Upper lobe of right lung (tissue), 1 donor: ENCODE data around the gene VAV1. TPM values are rescaled to one million over a fixed set of nuclear protein-coding genes. Genes with fewer than 3 reads are reported as not detected.
"Not testable (repeated sequence)": the region's sequence is repeated elsewhere in the genome, so short reads cannot be mapped to it uniquely, and the experiment has no call there.

Experiments
- ATAC-seq: fragments of 200-7000 bp; cut with Tn5 transposase; one replicate; pipeline ENCODE4 v1.9.1; 2020; ENCODE audit warnings: mild to moderate bottlenecking, moderate library complexity
- DNase-seq: peaks from one replicate; pipeline ENCODE4 v3.0.0-alpha.2; 2020
- H3K27ac ChIP-seq: fragments of 200-600 bp; one replicate; pipeline ENCODE4 v1.8.0; 2022
- H3K27me3 ChIP-seq: fragments of 200-600 bp; one replicate; pipeline ENCODE4 v1.8.0; 2022; ENCODE audit warnings: mild to moderate bottlenecking
- H3K36me3 ChIP-seq: fragments of 200-600 bp; one replicate; pipeline ENCODE4 v1.8.0; 2022
- H3K4me1 ChIP-seq: fragments of 200-600 bp; one replicate; pipeline ENCODE4 v1.8.0; 2022
- H3K4me3 ChIP-seq: fragments of 200-600 bp; one replicate; pipeline ENCODE4 v1.8.0; 2022; ENCODE audit warnings: mild to moderate bottlenecking
- H3K9me3 ChIP-seq: fragments of 200-600 bp; one replicate; pipeline ENCODE4 v1.8.0; 2022
- intact Hi-C: fragments of 100-400 bp; cut with DNase I; formaldehyde crosslinking; loops from one replicate; pipeline ENCODE4 v1.11.0; 2022
- total RNA-seq: library from RNA; stranded (reverse); fragmentation: NEBNext Ultra II Directional; extraction: Animal tissue kit (Norgen Biotek cat#: 25700); gene quantifications from one replicate; pipeline ENCODE4 v1.2.1, GENCODE V29; 2021
- TF ChIP-seq, protein P1 (sequence below): fragments of 200-600 bp; IDR thresholded peaks from one replicate; pipeline ENCODE4 v1.8.0; 2022; ENCODE audit warnings: antibody characterized with exemption
- donor health status: DM: no; HTN: yes; CAD: no; lungs with severe emphysema.

VAV1 gene
- total RNA-seq, 1 donor from 2014 or later = 31.6 TPM

DNA sequence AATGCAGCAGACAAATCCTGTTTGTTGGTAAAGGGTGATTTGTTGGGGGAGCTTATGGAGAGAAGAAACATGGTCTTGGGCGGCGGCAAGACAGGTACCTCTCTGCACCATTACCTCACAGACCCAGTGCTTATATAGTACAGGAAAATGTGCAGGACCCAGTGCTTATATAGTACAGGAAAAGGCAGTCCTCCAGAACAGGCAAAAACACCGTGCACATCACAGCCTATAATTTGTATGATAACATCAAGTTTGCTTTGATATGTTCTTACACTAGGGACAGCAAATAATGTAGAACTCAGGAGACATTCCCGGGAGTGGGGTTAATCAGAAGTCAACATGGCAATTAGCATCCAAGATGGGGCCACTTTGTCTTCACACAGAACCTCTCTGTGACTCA is 20.9 kb downstream of the VAV1 start:
- no peaks in the 10 kb centered on the region for H3K36me3 ChIP-seq
- intact Hi-C loops = no loop called here
- H3K4me1 ChIP-seq = no peaks in the 10 kb centered on the region
- TF ChIP-seq, protein P1, sequence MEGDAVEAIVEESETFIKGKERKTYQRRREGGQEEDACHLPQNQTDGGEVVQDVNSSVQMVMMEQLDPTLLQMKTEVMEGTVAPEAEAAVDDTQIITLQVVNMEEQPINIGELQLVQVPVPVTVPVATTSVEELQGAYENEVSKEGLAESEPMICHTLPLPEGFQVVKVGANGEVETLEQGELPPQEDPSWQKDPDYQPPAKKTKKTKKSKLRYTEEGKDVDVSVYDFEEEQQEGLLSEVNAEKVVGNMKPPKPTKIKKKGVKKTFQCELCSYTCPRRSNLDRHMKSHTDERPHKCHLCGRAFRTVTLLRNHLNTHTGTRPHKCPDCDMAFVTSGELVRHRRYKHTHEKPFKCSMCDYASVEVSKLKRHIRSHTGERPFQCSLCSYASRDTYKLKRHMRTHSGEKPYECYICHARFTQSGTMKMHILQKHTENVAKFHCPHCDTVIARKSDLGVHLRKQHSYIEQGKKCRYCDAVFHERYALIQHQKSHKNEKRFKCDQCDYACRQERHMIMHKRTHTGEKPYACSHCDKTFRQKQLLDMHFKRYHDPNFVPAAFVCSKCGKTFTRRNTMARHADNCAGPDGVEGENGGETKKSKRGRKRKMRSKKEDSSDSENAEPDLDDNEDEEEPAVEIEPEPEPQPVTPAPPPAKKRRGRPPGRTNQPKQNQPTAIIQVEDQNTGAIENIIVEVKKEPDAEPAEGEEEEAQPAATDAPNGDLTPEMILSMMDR = no peak
- ATAC-seq (no peak), DNase-seq (no peak)
- no peaks in the 10 kb centered on the region for H3K9me3 ChIP-seq
- H3K27ac ChIP-seq = no peak overlapping the region
- no peak overlapping the region for H3K4me3 ChIP-seq
- no peaks in the 10 kb centered on the region for H3K27me3 ChIP-seq

DNA sequence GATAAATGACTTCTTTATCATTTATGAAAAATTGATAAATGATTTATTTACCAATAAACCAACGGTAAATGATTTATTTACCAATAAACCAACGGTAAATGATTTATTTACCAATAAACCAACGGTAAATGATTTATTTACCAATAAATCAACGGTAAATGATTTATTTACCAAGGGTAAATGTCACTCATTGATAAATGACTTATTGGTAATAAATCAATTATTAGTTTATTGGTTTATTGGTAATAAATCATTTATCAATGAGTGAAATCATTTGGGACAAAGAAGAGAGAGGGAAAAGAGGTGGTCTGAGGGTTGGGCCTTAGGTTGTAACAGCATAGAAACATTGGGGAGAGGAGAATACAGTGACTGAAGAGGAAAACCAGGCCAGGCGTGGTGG is 21.5 kb downstream of the VAV1 start:
- DNase-seq = no peak
- TF ChIP-seq, protein P1 = no peak
- no peak for ATAC-seq
- Histone ChIP-seq H3K27me3 (no peaks in the 10 kb centered on the region), H3K4me1 (no peaks in the 10 kb centered on the region), H3K9me3 (no peaks in the 10 kb centered on the region), H3K36me3 (no peaks in the 10 kb centered on the region), H3K27ac (no peak overlapping the region), H3K4me3 (no peak overlapping the region)
- intact Hi-C loops = no loop called here

DNA sequence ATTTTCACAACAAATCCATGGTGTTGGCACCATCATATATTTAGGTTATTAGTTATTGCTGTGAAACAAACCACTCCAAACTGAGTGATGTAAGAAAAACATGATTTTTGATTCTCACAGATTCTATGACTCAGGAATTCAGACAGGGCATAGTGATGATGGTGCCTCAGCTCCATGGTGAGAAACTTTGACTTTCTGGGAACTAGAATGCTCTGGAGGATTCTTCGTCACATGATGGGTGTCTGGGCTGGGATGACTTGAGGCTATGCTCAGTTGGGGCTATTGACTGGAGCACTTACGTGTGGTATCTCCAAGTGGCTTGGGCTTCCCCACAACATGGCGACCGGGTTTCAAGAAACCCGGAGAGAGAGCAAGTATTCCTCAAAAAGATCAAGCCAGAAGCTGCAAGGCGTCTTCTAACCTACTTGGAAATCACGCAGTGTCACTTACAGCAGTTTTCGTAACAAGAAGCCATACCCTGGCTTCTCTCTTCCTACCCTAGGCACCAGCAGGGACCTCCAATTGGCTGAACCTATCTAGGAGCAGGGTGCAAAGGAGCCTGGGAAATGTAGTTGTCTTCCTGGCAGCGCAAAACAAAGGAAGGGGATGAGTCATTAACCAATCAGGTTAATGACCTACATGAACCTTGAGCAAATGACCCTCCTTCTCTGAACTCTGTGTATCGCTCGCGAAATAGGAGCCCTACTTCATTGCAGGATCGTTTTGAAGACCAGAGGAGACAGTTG is 22.4 kb downstream of the VAV1 start:
- no peaks in the 10 kb centered on the region for H3K9me3 ChIP-seq
- intact Hi-C loops = no loop called here
- peaks cover 3% of the 10 kb centered on the region for H3K4me1 ChIP-seq
- ATAC-seq (no peak), DNase-seq (no peak)
- TF ChIP-seq, protein P1 = no peak
- no peaks in the 10 kb centered on the region for H3K27me3 ChIP-seq
- H3K4me3 ChIP-seq = no peak overlapping the region
- H3K27ac ChIP-seq = no peak overlapping the region
- H3K36me3 ChIP-seq = no peaks in the 10 kb centered on the region

DNA sequence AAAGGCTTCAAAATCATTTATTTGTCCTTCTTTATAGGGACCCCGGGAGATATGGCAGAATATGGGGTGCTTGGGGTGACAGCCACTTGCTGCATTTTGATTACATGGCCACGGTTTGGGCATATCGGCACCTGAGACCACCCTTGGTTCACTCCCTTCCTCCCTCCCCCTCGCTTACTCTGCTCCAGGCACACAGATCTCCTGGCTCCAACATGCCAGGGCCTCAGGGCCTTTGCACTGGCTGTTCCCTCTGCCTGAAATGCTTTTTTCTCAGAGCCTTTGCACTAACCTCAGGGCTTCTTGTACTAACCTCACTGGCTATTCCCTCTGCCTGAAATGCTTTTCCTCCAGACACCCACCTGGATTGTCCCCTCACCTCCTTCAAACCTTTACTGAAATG is 23.8 kb downstream of the VAV1 start:
- Histone ChIP-seq H3K36me3 (no peaks in the 10 kb centered on the region), H3K27me3 (no peaks in the 10 kb centered on the region), H3K4me3 (no peak overlapping the region), H3K27ac (no peak overlapping the region), H3K9me3 (no peaks in the 10 kb centered on the region), H3K4me1 (peaks cover 10% of the 10 kb centered on the region)
- DNase-seq (no peak), ATAC-seq (no peak)
- TF ChIP-seq, protein P1 = no peak
- intact Hi-C loops = no loop called here

DNA sequence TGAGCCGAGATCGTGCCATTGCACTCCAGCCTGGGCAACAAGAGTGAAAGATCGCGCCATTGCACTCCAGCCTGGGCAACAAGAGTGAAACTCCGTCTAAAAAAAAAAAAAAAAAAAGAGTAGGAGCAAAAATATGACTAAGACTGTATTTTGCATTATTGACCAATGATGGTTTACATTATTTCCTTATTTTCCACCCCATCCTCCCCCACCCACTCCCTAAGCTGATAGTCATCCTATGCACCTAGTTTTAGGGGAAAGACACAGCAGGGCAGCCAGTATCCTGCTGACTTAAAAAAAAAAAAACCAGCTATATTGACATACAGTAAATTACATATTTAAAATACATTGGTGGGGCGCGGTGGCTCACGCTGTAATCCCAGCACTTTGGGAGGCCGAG is 25.1 kb downstream of the VAV1 start:
- intact Hi-C loops = no loop called here
- Histone ChIP-seq H3K27ac (no peak overlapping the region), H3K9me3 (no peaks in the 10 kb centered on the region), H3K4me1 (peaks cover 13% of the 10 kb centered on the region), H3K36me3 (no peaks in the 10 kb centered on the region), H3K27me3 (no peaks in the 10 kb centered on the region), H3K4me3 (no peak overlapping the region)
- TF ChIP-seq, protein P1 = no peak
- peak; percentile 20 for ATAC-seq
- DNase-seq = no peak

DNA sequence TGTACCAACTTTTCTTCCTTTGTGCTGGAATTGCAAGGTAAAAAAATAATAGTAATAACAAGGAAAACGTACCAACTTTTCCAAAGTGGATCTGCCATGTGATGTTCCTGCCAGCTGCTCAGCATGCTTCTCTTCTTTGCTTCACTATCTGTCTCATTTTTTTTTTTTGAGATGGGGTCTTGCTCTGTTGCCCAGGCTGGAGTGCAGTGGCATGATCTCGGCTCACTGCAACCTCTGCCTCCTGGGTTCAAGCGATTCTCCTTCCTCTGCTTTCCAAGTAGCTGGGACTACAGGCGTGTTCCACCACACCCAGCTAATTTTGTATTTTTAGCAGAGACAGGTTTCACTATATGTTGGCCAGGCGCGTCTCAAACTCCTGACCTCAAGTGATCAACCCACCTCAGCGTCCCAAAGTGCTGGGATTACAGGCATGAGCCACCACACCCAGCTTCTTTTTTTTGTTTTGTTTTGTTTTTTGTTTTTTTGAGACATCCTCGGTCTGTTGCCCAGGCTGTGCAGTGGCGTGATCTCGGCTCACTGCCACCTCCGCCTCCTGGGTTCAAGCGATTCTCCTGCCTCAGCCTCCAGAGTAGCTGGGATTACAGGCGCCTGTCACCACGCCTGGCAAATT is 27.8 kb downstream of the VAV1 start:
- intact Hi-C loops = not testable (repeated sequence)

More for the DNA sequence above, 27.8 kb downstream of the VAV1 start:
- not testable (repeated sequence) for H3K36me3 ChIP-seq, H3K9me3 ChIP-seq, H3K27me3 ChIP-seq, H3K4me3 ChIP-seq, DNase-seq, ATAC-seq
- peak overlapping the region; percentile 63 for H3K27ac ChIP-seq
- peaks cover 13% of the 10 kb centered on the region for H3K4me1 ChIP-seq
